ENCODE results near the gene POLA2.

The POLA2 gene

DNA sequence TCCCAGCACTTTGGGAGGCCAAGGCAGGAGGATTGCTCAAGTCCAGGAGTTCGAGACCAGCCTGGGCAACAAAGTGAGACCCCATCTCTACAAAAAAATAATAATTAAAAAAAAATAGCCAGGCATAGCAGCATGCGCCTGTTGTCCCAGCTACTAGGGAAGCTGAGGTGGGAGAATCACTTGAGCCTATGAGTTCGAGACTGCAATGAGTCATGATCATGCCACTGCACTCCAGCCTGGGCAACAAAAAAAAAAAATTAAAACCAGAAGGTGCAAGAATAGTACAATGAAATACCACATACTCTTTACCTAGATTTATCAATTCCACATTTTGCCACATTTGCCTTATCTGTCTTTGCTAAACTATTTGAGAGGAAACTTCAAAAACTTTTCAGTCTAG, 80.1 kb downstream of the POLA2 start:
- no peak for DNase-seq

Measured in stimulated activated CD8-positive, alpha-beta memory T cell treated with anti-CD3 and anti-CD28 coated beads, Interleukin-4, amount 100 ng/mL, for 48 hours (primary cell).